HG03575 (cell line): ENCODE data around the gene PHKA1.
"Not testable (repeated sequence)": the region's sequence is repeated elsewhere in the genome, so short reads cannot be mapped to it uniquely, and the experiment has no call there.

Experiments
- ATAC-seq: cut with Tn5 transposase; IDR thresholded peaks from one replicate; pipeline ENCODE4 v1.9.1; 2021; ENCODE audit not compliant: unreplicated experiment, insufficient number of reproducible peaks, low FRiP score; ENCODE audit errors: extremely low read depth

PHKA1 gene

DNA sequence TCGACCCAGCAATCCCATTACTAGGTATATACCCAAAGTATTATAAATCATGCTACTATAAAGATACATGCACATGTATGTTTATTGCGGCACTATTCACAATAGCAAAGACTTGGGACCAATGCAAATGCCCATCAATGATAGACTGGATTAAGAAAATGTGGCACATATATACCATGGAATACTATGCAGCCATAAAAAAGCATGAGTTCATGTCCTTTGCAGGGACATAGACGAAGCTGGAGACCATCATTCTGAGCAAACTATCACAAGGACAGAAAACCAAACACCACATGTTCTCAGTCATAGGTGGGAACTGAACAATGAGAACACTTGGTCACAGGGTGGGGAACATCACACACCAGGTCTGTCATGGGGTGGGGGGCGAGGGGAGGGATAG lies 123.1 kb downstream of the PHKA1 start:
- not testable (repeated sequence) for ATAC-seq

DNA sequence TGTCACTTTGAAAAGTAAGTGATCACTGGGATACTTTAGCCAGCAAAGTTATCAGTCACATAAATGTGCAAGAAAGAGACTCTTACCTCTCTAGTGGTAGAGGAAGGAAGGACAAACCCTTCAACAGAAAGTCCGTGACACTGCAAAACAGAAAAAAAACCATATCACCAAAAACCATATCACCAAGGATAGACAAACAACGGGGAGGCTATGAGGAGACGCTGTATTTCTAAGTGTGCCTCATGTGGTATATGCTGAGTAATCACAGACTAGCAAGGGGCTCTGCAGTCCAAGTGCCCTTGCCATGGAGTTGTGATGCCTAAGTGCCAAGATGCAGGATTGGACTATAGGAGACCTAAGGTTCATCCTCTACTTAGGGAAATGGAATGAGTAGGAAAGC lies 129.9 kb downstream of the PHKA1 start:
- ATAC-seq: no peak

DNA sequence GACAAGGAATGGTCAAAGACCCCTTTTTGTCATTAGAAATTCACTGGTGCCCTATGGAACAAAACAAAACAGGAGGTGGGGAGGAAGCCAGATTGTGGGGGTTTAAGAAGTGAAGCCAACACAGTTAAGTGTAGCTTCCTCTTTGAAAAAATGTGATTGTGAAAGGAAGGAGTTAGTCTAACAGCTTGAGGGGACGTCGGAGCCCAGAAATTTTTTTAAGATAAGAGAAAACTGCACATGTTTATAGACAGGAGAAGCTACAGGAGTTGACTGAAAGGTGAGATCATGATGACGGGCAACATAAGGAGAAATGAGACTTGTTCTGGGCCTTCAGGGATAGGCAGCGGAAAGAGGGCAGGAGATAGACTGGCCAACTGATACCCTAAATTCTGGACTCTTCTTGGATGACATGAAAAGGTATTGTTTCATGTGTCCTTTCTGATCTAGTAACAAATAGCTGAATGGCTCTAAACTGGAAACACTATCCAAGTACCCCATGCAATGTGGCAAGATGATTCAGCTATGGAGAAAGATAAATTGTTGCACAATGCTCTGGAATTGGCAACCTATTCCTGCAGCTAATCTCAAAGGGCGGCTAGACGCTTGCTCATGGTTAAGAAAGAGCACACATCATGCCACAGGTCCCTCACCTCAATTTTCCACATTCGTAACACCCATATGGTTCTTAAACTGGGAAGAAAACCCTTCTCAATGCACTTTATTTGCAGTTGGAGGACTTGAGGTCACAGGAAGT lies 137.8 kb downstream of the PHKA1 start:
- ATAC-seq: no peak

DNA sequence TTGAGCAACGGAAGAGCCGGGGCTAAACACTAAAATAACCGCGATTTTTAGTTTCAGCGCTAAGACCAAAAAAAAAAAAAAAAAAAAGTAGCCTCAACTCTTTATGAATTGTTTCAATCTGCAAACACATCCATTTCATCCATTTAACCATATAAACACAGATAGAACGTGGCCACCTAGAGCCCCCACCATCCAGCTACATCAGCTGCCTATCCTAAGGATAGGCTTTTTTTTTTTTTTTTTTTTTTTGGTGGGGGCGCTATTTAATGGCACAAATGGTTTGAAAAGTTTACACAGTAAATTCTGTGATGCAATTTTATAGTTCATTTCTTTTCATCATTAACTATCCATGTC lies 141.0 kb downstream of the PHKA1 start:
- no peak for ATAC-seq

DNA sequence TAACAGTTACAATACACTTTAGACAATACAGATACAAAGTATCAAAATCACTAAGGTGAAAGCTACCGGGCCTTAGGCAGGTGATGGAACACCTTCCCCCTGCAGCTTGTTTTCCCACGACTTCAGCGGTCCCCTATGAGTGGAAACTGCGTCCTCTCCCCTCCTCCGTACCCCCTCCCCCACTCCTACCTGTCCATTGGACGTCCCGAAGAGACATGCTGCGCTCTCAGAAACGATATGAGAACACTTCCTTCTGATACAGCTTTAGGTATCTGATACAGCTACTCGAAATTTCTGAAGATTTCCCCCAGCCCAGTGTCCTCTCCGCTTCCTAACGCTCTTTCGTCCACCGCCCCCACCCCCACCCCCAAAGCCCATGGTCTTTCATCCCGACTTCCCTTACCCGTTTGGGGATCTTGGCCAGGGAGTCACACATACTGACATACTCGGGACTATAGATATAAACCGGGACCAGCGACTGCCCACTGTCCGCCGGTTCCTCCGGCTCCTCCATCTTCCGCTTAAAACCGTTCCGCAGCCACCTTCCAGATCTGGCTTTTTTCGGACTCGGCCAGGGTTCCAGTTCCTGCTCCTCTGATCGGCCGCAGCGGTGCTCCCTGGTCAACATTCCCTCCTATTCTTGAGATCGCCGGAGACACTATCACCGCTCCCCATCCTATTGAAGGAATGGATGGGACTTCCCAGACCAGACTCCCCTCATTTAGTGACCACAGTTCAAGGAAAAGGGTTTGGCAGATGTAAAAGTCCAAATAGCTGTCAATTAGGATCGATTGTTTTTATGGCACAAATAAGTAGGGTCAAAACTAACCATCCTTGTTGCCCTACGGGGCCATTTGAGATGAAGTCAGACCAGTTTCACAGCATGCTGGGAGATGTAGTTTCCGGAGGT lies 141.6 kb downstream of the PHKA1 start, which contains the start of gene HDAC8:
Gene HDAC8, minus strand, starts transcription at position 596 of the 910 bp plus-strand sequence. Its CDS starts 82 bp downstream, at position 514.
- no peak for ATAC-seq

DNA sequence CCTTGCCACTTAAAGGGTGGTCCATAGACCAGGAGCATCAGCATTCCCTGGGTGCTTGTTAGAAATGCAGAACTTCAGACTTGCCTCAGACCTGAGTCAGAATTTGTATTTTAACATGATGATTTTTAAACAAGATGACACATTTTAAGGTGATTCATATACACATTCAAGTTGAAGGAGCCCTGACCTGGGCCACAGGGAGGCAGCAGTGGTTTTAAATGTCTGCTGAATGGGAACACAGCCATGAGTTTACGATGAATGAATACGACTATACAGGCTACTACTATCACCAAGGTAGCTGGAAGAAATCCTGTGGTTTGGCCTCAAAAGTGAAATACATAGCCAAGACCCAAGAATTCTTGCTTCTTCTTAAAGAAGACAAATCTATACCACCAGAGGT lies 144.3 kb downstream of the PHKA1 start:
- ATAC-seq: no peak

DNA sequence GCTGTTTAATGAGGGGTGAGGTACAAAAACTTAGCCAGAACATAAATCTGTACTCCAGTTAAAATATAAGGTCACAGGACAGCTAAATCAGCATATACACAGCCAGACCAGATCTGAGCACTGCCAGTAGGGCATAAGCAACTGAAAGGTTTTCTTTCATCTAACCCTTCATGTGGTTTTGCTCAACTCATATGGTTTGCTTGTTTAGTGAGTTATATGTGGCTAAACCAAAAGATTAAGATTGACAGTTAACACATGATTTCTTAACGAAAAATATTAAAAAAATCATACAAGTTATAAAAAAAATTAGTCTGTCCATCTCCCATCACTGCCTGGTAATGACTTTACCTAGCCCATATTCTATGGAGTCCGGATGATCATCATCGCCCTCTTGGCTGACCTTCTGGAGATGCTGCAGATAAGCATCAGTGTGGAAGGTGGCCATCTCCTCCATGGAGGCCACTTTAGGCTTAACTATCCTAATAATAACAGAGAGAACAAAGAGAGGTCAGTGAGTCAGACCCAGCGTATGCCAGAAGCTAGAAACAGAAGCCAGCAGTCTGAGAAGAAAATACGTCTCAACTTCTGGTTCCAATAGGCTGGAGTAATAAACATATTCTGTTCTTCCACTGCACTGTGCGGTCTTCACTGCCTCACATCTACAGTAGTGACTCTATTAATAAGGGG lies 145.6 kb downstream of the PHKA1 start:
- no peak for ATAC-seq

DNA sequence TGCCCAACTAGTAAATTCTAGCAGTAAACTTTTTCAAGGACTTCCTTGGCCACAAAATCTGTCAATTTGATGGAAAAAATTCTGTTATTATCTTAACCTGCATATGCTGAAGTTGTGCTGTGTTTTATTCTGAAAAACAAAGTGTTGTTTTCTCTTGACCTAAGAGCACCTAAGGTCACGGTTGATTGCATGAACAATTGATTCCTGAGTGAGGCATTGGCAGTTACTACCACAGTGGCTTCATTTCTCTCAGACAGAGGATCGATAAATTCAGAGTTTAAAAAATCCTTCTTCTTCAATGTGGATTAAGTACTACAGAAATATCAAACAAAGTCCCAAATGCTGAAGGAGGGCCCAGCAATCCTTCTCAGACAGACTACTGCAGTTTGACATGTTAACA lies 147.7 kb downstream of the PHKA1 start:
- ATAC-seq: no peak

DNA sequence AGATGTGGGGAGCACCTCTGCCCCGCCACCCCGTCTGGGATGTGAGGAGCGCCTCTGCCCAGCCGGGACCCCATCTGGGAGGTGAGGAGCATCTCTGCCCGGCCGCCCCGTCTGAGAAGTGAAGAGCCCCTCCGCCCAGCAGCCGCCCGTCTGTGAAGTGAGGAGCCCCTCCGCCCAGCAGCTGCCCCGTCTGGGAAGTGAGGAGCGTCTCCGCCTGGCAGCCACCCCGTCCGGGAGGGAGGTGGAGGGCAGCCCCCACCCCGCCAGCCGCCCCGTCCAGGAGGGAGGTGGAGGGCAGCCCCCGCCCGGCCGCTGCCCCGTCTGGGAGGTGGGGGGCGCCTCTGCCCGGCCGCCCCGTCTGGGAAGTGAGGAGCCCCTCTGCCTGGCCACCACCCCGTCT lies 154.5 kb downstream of the PHKA1 start:
- not testable (repeated sequence) for ATAC-seq

DNA sequence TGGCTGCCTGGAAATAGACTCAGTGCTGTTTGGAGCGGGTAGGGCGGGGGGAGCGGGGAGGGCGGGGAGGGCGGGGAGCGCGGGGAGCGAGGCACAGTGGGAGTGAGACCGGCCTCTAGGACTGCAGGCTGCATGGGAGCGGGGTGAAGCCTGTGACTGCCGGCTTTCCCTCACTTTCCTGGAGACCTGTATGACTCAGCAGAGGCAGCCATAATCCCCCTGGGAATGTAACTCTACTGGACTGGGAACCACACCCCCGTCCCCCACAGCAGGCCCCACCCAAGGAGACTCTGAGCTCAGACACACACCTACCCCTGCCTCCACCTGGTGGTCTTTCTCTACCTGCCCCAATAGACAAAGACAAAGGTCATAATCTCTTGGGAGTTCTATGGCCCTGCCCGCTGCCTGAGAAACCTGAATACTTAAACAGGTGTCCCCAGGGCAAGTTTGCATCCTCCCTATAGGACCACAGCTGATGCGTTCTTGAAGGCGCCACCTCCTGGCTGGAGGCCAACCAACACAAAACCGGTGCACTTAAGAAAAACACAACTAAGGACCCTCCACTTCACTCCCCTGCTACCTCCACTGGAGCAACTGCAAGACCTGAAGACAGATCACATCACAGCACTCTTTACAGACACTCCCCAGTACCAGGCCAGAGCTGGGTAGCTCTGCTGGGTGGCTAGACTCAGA lies 159.5 kb downstream of the PHKA1 start:
- no peak for ATAC-seq

DNA sequence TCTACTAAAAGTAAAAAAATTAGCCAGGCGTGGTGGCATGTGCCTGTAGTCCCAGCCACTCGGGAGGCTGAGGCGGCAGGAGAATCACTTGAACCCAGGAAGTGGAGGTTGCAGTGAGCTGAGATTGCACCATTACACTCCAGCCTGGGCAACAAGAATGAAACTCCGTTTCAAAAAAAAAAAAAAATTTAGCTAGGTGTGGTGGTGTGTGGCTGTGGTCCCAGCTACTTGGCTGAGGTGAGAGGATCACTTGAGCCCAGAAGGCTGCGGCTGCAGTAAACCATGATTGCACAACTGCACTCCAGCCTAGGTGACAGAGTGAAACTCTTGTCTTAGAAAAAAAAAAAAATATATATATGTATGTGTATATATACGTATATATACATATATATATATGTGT lies 161.7 kb downstream of the PHKA1 start:
- ATAC-seq: not testable (repeated sequence)

DNA sequence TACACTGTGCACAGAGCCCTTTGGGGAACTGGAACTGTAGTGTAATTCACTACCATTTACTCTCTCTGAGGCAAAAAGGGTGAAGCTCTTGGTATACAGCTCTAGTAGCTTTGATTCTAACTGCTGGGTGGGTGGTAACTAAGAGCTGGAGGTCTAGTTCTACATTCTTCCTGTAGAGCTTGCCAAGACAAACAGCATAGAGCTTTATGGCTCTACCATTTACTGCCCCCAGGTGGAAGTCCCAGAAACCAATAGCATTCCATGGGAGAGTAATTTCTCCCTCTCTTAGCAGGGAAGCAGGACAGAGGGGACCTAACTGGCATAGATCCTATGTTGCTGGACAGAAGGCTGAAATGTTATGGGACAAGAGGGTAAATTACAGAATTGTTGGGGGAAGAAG lies 168.1 kb downstream of the PHKA1 start:
- ATAC-seq: no peak

DNA sequence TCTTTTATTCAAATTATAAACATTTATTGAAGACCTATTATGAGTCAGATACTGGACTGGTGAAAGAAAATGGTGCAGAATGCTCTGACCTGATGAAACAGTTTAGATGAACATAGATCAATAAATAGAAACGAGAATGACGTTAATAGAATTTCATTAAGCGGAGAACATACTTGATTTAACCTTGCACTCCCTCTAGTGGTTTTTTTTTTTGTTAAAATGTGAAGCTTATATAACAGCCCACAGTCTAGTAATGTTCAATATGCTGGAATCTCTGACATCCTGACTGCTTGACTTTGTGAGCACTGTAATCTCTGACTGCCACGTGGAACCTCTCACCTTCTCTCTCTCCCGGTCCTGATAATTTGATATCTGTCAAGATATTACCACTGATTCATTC lies 173.8 kb downstream of the PHKA1 start:
- no peak for ATAC-seq

DNA sequence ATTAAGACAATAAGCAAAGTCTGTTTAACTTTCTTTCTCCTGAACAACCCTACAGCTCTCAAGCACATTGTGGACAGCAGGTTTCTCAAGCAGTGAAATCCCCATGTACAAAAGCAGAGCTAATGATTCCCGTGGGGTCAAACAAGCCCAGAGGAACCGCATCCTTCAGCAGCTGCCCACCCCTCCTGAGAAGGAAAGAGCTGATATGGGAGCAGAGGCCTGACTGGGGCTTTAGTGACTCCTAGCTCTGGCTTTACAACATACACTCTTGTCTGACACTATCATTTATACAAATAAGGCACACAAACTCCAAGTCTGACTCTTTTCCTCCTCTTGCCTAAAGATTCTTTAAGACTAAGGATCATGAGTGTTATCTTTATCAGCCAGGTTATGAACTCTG lies 174.3 kb downstream of the PHKA1 start:
- ATAC-seq: no peak

DNA sequence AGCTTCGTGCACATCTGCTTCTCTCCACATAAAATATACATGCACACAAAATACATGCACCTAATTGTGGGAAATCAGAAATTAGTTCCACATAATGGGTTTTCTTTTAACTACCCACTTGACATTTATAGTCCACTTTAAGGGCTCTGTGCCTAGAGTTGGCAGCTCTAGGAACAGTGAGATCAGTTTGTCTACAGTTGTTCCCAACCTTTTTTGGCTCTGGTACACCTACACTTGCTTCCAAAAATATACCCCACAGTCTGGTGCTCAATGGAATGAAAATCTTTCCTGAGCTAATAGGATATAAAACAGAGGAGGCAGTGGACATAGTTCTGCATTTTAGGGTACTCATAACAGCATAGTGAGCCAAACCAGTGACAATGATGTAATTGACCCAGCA lies 177.6 kb downstream of the PHKA1 start:
- no peak for ATAC-seq

DNA sequence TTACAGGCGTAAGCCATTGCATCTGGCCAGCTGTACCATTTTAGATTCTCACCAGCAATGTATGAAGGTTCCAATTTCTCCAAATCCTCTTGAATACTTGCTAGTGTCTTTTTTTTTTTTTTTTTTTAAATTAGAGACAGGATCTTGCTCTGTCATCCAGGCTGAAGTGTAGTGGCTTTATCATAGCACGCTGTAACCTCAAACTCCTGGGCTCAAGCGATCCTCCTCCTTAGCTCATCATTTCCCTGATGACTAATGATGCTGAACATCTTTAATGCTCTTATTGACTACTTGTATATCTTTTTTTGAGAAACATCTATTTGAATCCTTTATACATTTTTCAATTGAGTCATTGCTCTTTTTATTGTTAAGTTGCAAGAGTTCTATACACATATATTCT lies 181.7 kb downstream of the PHKA1 start:
- no peak for ATAC-seq
